GM12873 (cell line): ENCODE results near the gene MTURN.

Experiments used
- CTCF ChIP-seq: IDR thresholded peaks from 2 replicates; pipeline ENCODE4 v1.5.1; 2012; ENCODE audit warnings: low read depth, mild to moderate bottlenecking, moderate library complexity, low read length, control low read depth; ENCODE audit not compliant: insufficient read depth; ENCODE audit errors: missing control alignments

MTURN gene

GRCh38 chr7:30116771-30117170 lies 18.0 kb upstream of the MTURN start:
- no peak for TF ChIP-seq CTCF

GRCh38 chr7:30117896-30118295 lies 16.9 kb upstream of the MTURN start:
- TF ChIP-seq CTCF = no peak

GRCh38 chr7:30119890-30120577 lies 14.8 kb upstream of the MTURN start:
- no peak for TF ChIP-seq CTCF

- TF ChIP-seq CTCF = no peak
These were observed 813 bp upstream of the MTURN start for GRCh38 chr7:30133736-30134610.

- no peak for TF ChIP-seq CTCF
These were observed 723 bp downstream of the MTURN start for GRCh38 chr7:30135301-30136116.

GRCh38 chr7:30136117-30136731 lies 1.4 kb downstream of the MTURN start:
- no peak for TF ChIP-seq CTCF
